GM21786 (cell line): ENCODE results near the gene NEDD4.
A peak's percentile ranks its signal among the peaks of the same experiment; 100 is the strongest.
"Not testable (repeated sequence)": the region's sequence is repeated elsewhere in the genome, so short reads cannot be mapped to it uniquely, and the experiment has no call there.

Experiments
- ATAC-seq: cut with Tn5 transposase; IDR thresholded peaks from one replicate; pipeline ENCODE4 v1.9.1; 2021; ENCODE audit not compliant: unreplicated experiment

The NEDD4 gene

GRCh38 chr15:55993111-55993803 is at the start of gene NEDD4:
Gene NEDD4 (minus strand): TSS chr15:55993612. CDS start chr15:55993555, 57 bp downstream.
- peak; percentile 83 for ATAC-seq

GRCh38 chr15:56042498-56042897 is 49.1 kb upstream of the NEDD4 start:
- ATAC-seq: no peak

GRCh38 chr15:56042031-56042430 is 48.6 kb upstream of the NEDD4 start:
- no peak for ATAC-seq

- no peak for ATAC-seq
Observed at GRCh38 chr15:56040081-56041035, 46.9 kb upstream of the NEDD4 start.

GRCh38 chr15:56038707-56039106 is 45.3 kb upstream of the NEDD4 start:
- ATAC-seq: no peak

- ATAC-seq: no peak
Observed at GRCh38 chr15:56038015-56038414, 44.6 kb upstream of the NEDD4 start.

- ATAC-seq: no peak
Observed at GRCh38 chr15:56036546-56037067, 43.2 kb upstream of the NEDD4 start.

- ATAC-seq: no peak
Observed at GRCh38 chr15:56035166-56035565, 41.8 kb upstream of the NEDD4 start.

- ATAC-seq: no peak
Observed at GRCh38 chr15:56034514-56034913, 41.1 kb upstream of the NEDD4 start.

GRCh38 chr15:56032373-56032772 is 39.0 kb upstream of the NEDD4 start:
- no peak for ATAC-seq

- no peak for ATAC-seq
Observed at GRCh38 chr15:56031836-56032235, 38.4 kb upstream of the NEDD4 start.

GRCh38 chr15:56031402-56031801 is 38.0 kb upstream of the NEDD4 start:
- ATAC-seq: no peak

GRCh38 chr15:56028430-56028829 is 35.0 kb upstream of the NEDD4 start:
- no peak for ATAC-seq

- ATAC-seq: not testable (repeated sequence)
Observed at GRCh38 chr15:56023160-56023559, 29.7 kb upstream of the NEDD4 start.

GRCh38 chr15:56019819-56020486 is 26.5 kb upstream of the NEDD4 start:
- ATAC-seq: no peak

- no peak for ATAC-seq
Observed at GRCh38 chr15:56019060-56019793, 25.8 kb upstream of the NEDD4 start.

- no peak for ATAC-seq
Observed at GRCh38 chr15:56017920-56018319, 24.5 kb upstream of the NEDD4 start.

GRCh38 chr15:56017511-56017910 is 24.1 kb upstream of the NEDD4 start:
- no peak for ATAC-seq

GRCh38 chr15:56016281-56016680 is 22.9 kb upstream of the NEDD4 start:
- no peak for ATAC-seq

- ATAC-seq: no peak
Observed at GRCh38 chr15:56014677-56015076, 21.3 kb upstream of the NEDD4 start.

- ATAC-seq: not testable (repeated sequence)
Observed at GRCh38 chr15:56007053-56007452, 13.6 kb upstream of the NEDD4 start.
